SIG-M5 treated with dmso at 0.1 percent for 504 hours (cell line): ENCODE results near the gene TSPAN3.

Experiments used
- DNase-seq: peaks from one replicate; lab custom pipeline; 2025; ENCODE audit not compliant: unreplicated experiment; lab: John Stamatoyannopoulos, UW

TSPAN3 gene

DNA sequence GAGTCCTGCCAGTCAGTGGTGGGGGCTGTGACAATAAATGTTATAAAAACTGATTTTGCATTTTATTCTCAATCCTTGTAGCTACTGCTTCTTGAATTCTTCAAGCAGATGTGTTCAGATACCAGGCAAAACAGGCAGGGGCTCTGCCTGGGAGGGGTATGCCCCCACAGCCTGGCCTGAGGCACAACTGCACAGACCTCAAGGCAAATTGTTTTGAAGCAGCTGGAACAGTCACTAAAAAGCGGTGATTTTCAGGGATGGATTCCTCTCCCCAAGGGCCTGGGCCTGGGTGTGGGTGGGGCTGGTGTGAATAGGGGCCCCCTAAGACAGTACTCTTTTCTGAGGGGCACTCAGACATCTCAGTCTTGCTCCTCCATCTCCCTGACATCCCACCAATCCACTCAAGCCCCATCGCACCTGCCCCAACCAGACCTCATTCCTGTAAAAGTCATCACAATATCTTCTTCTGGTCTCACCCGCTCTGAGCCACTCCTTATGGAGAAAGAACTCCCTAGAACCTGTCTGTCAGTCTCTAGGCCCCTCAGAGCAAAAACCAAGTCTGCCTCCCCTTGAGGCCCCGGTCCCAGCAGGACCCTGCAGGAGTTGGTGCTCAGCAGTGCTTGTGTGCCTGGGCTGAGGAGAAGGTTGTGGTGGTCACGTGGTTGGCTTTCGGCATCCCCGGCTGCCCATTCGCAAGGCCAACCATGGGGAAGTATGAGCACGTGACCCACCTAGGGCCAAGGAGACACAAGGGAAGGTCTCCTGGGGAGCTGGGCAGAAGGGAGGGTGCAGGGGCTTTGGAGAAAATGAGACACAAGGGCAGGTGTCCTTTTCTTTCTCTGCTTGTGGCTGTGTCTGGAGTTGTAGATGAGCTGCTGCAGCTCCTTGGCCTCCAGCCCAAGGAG, 78.9 kb downstream of the TSPAN3 start:
- no peak for DNase-seq
